ENCODE results near the gene KCTD6.

The KCTD6 gene

GRCh38 chr3:58551636-58552180, 59.8 kb downstream of the KCTD6 start:
- DNase-seq: no peak

Measured in amygdala (tissue), 56 donors.